WTC11 (cell line): ENCODE measurements around the gene ADCY10. TPM values are rescaled to one million over a fixed set of nuclear protein-coding genes. Genes with fewer than 3 reads are reported as not detected.

ENCODE experiments used
- ATAC-seq: fragments of 200-7000 bp; cut with Tn5 transposase; 2 replicates; pipeline ENCODE4 v1.10.0; 2021; ENCODE audit warnings: mild to moderate bottlenecking, moderate library complexity
- CTCF ChIA-PET: fragments of 300-600 bp; sonication (Branson Sonifier 250); formaldehyde crosslinking; loops from one replicate; lab custom pipeline; 2021; ENCODE audit warnings: antibody characterized with exemption; lab: Charles Lee
- POLR2A ChIA-PET: fragments of 350-600 bp; sonication (Branson Sonifier 250); formaldehyde crosslinking; loops from one replicate; lab custom pipeline; 2021; ENCODE audit warnings: antibody characterized with exemption; lab: Charles Lee
- DNase-seq: peaks from one replicate; pipeline ENCODE4 v3.0.0; 2021; ENCODE audit warnings: low spot score
- H3K27ac Mint-ChIP-seq: 2 replicates; pipeline ENCODE4 v1.8.0; 2021; ENCODE audit warnings: mixed read lengths
- H3K27me3 Mint-ChIP-seq: 2 replicates; pipeline ENCODE4 v1.8.0; 2021; ENCODE audit warnings: low read depth, mild to moderate bottlenecking, moderate library complexity, mixed read lengths
- H3K36me3 Mint-ChIP-seq: 2 replicates; pipeline ENCODE4 v1.8.0; 2021; ENCODE audit warnings: mixed read lengths
- H3K4me1 Mint-ChIP-seq: 2 replicates; pipeline ENCODE4 v1.8.0; 2022; ENCODE audit warnings: mixed read lengths
- H3K4me3 Mint-ChIP-seq: 2 replicates; pipeline ENCODE4 v1.8.0; 2021; ENCODE audit warnings: mild to moderate bottlenecking, moderate library complexity, mixed read lengths
- H3K9me3 Mint-ChIP-seq: 2 replicates; pipeline ENCODE4 v1.8.0; 2021; ENCODE audit warnings: mixed read lengths
- ATF3 ChIP-seq: sonication (generic); formaldehyde crosslinking; conservative IDR thresholded peaks from 2 replicates; pipeline ENCODE4 v1.8.1; 2022; ENCODE audit warnings: mild to moderate bottlenecking, missing genetic modification reagents
- CDX4 ChIP-seq: fragments of 250-450 bp; sonication (Bioruptor Pico); IDR thresholded peaks from 2 replicates; pipeline ENCODE4 v1.9.0; 2021; ENCODE audit warnings: moderate library complexity, mild to moderate bottlenecking, inconsistent platforms, borderline replicate concordance
- CREB1 ChIP-seq: sonication (generic); formaldehyde crosslinking; IDR thresholded peaks from 2 replicates; pipeline ENCODE4 v1.8.0; 2023; ENCODE audit warnings: mild to moderate bottlenecking, missing genetic modification reagents
- CTCF ChIP-seq: fragments of 200-600 bp; IDR thresholded peaks from 2 replicates; pipeline ENCODE4 v1.8.0; 2022; ENCODE audit warnings: antibody characterized with exemption
- GRHL2 ChIP-seq: fragments of 250-450 bp; sonication (Bioruptor Pico); IDR thresholded peaks from 2 replicates; pipeline ENCODE4 v1.8.0; 2022; ENCODE audit warnings: mild to moderate bottlenecking, moderate library complexity; ENCODE audit not compliant: insufficient replicate concordance, severe bottlenecking
- HMGXB4 ChIP-seq: sonication (generic); formaldehyde crosslinking; IDR thresholded peaks from 2 replicates; pipeline ENCODE4 v1.8.1; 2023; ENCODE audit warnings: mild to moderate bottlenecking, moderate library complexity, missing genetic modification reagents
- NFYB ChIP-seq: sonication (generic); formaldehyde crosslinking; conservative IDR thresholded peaks from 2 replicates; pipeline ENCODE4 v1.8.0; 2022; ENCODE audit warnings: low read depth, missing genetic modification reagents
- RORB ChIP-seq: fragments of 250-450 bp; sonication (Bioruptor Pico); IDR thresholded peaks from 2 replicates; pipeline ENCODE4 v1.9.0; 2021; ENCODE audit warnings: mild to moderate bottlenecking
- SP1 ChIP-seq: sonication (generic); formaldehyde crosslinking; conservative IDR thresholded peaks from 2 replicates; pipeline ENCODE4 v1.8.1; 2022; ENCODE audit warnings: missing genetic modification reagents
- TCF7 ChIP-seq: sonication (generic); formaldehyde crosslinking; IDR thresholded peaks from 2 replicates; pipeline ENCODE4 v1.8.0; 2022; ENCODE audit warnings: mild to moderate bottlenecking, low read depth, missing genetic modification reagents, moderate library complexity
- TP53 ChIP-seq: sonication (generic); formaldehyde crosslinking; IDR thresholded peaks from 2 replicates; pipeline ENCODE4 v1.8.1; 2023; ENCODE audit warnings: mild to moderate bottlenecking, missing genetic modification reagents
- USF2 ChIP-seq: sonication (generic); formaldehyde crosslinking; IDR thresholded peaks from 2 replicates; pipeline ENCODE4 v1.8.1; 2023; ENCODE audit warnings: mild to moderate bottlenecking, missing genetic modification reagents, moderate library complexity
- ZNF317 ChIP-seq: sonication (generic); formaldehyde crosslinking; IDR thresholded peaks from 2 replicates; pipeline ENCODE4 v1.8.1; 2023; ENCODE audit warnings: low read depth, mild to moderate bottlenecking, moderate library complexity, missing genetic modification reagents, borderline replicate concordance
- total RNA-seq: library from RNA; stranded (reverse); gene quantifications from 3 replicates; pipeline ENCODE4 v1.2.3, GENCODE V29; 2021
- TF ChIP-seq, protein P1 (sequence below): sonication (generic); formaldehyde crosslinking; IDR thresholded peaks from 2 replicates; pipeline ENCODE4 v1.8.1; 2023; ENCODE audit warnings: mild to moderate bottlenecking, missing genetic modification reagents
- TF ChIP-seq, protein P2 (sequence below): fragments of 250-450 bp; sonication (Bioruptor Pico); IDR thresholded peaks from 2 replicates; pipeline ENCODE4 v2.1.2; 2022; ENCODE audit warnings: mild to moderate bottlenecking, moderate library complexity
- TF ChIP-seq, protein P3 (sequence below): sonication (generic); formaldehyde crosslinking; IDR thresholded peaks from 2 replicates; pipeline ENCODE4 v1.8.0; 2022; ENCODE audit warnings: mild to moderate bottlenecking, missing genetic modification reagents
- TF ChIP-seq, protein P4 (sequence below): fragments of 250-450 bp; sonication (Bioruptor Pico); IDR thresholded peaks from 2 replicates; pipeline ENCODE4 v1.9.0; 2021; ENCODE audit warnings: mild to moderate bottlenecking, borderline replicate concordance
- TF ChIP-seq, protein P5 (sequence below): sonication (generic); formaldehyde crosslinking; IDR thresholded peaks from 2 replicates; pipeline ENCODE4 v1.8.0; 2022; ENCODE audit warnings: mild to moderate bottlenecking, missing genetic modification reagents

ADCY10 gene
- total RNA-seq, 1 experiment from 2014 or later = 0.07 TPM

- DNase-seq (no peak), ATAC-seq (no peak)
- Mint-ChIP-seq H3K36me3 (peaks cover 35% of the 10 kb centered on the region), H3K27ac (no peak overlapping the region), H3K4me1 (no peaks in the 10 kb centered on the region), H3K27me3 (no peaks in the 10 kb centered on the region), H3K9me3 (peaks cover 6% of the 10 kb centered on the region; the same call in 1 of the 2 replicates), H3K4me3 (no peak overlapping the region)
- no peak for TF ChIP-seq USF2 (CRISPR knock-in tag)
- no peak for TF ChIP-seq SP1 (CRISPR knock-in tag)
- no peak for TF ChIP-seq ATF3
- TF ChIP-seq, protein P1, sequence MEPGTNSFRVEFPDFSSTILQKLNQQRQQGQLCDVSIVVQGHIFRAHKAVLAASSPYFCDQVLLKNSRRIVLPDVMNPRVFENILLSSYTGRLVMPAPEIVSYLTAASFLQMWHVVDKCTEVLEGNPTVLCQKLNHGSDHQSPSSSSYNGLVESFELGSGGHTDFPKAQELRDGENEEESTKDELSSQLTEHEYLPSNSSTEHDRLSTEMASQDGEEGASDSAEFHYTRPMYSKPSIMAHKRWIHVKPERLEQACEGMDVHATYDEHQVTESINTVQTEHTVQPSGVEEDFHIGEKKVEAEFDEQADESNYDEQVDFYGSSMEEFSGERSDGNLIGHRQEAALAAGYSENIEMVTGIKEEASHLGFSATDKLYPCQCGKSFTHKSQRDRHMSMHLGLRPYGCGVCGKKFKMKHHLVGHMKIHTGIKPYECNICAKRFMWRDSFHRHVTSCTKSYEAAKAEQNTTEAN (CRISPR knock-in tag) = no peak
- no peak for TF ChIP-seq GRHL2 (CRISPR knock-in tag)
- TF ChIP-seq CDX4 (CRISPR knock-in tag) = no peak
- no peak for TF ChIP-seq CREB1
- no peak for TF ChIP-seq ZNF317 (CRISPR knock-in tag)
- TF ChIP-seq, protein P2, sequence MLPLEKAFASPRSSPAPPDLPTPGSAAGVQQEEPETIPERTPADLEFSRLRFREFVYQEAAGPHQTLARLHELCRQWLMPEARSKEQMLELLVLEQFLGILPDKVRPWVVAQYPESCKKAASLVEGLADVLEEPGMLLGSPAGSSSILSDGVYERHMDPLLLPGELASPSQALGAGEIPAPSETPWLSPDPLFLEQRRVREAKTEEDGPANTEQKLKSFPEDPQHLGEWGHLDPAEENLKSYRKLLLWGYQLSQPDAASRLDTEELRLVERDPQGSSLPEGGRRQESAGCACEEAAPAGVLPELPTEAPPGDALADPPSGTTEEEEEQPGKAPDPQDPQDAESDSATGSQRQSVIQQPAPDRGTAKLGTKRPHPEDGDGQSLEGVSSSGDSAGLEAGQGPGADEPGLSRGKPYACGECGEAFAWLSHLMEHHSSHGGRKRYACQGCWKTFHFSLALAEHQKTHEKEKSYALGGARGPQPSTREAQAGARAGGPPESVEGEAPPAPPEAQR (CRISPR knock-in tag) = no peak
- TF ChIP-seq HMGXB4 (CRISPR knock-in tag) = no peak
- TF ChIP-seq CTCF = no peak
- TF ChIP-seq, protein P3, sequence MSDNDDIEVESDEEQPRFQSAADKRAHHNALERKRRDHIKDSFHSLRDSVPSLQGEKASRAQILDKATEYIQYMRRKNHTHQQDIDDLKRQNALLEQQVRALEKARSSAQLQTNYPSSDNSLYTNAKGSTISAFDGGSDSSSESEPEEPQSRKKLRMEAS (CRISPR knock-in tag) = no peak
- TF ChIP-seq RORB (CRISPR knock-in tag) = no peak
- TF ChIP-seq, protein P4, sequence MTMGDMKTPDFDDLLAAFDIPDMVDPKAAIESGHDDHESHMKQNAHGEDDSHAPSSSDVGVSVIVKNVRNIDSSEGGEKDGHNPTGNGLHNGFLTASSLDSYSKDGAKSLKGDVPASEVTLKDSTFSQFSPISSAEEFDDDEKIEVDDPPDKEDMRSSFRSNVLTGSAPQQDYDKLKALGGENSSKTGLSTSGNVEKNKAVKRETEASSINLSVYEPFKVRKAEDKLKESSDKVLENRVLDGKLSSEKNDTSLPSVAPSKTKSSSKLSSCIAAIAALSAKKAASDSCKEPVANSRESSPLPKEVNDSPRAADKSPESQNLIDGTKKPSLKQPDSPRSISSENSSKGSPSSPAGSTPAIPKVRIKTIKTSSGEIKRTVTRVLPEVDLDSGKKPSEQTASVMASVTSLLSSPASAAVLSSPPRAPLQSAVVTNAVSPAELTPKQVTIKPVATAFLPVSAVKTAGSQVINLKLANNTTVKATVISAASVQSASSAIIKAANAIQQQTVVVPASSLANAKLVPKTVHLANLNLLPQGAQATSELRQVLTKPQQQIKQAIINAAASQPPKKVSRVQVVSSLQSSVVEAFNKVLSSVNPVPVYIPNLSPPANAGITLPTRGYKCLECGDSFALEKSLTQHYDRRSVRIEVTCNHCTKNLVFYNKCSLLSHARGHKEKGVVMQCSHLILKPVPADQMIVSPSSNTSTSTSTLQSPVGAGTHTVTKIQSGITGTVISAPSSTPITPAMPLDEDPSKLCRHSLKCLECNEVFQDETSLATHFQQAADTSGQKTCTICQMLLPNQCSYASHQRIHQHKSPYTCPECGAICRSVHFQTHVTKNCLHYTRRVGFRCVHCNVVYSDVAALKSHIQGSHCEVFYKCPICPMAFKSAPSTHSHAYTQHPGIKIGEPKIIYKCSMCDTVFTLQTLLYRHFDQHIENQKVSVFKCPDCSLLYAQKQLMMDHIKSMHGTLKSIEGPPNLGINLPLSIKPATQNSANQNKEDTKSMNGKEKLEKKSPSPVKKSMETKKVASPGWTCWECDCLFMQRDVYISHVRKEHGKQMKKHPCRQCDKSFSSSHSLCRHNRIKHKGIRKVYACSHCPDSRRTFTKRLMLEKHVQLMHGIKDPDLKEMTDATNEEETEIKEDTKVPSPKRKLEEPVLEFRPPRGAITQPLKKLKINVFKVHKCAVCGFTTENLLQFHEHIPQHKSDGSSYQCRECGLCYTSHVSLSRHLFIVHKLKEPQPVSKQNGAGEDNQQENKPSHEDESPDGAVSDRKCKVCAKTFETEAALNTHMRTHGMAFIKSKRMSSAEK (CRISPR knock-in tag) = no peak
- no peak for TF ChIP-seq NFYB (CRISPR knock-in tag)
- TF ChIP-seq, protein P5, sequence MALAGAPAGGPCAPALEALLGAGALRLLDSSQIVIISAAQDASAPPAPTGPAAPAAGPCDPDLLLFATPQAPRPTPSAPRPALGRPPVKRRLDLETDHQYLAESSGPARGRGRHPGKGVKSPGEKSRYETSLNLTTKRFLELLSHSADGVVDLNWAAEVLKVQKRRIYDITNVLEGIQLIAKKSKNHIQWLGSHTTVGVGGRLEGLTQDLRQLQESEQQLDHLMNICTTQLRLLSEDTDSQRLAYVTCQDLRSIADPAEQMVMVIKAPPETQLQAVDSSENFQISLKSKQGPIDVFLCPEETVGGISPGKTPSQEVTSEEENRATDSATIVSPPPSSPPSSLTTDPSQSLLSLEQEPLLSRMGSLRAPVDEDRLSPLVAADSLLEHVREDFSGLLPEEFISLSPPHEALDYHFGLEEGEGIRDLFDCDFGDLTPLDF = no peak
- no peak for TF ChIP-seq TCF7
- no peak for TF ChIP-seq TP53
- CTCF ChIA-PET = no interaction called here
- POLR2A ChIA-PET = no interaction called here
Measured at GRCh38 chr1:167957710-167958109, 43.8 kb upstream of the ADCY10 start.
